CD4-positive, alpha-beta T cell treated with Interferon alpha-2 for 1 hour (primary cell): ENCODE data around the gene ELOVL3.

Source experiments
- DNase-seq, 2 donors: peaks; one replicate each; pipeline ENCODE4 v3.0.0-alpha.2; 2020 to 2022

The ELOVL3 gene

DNA sequence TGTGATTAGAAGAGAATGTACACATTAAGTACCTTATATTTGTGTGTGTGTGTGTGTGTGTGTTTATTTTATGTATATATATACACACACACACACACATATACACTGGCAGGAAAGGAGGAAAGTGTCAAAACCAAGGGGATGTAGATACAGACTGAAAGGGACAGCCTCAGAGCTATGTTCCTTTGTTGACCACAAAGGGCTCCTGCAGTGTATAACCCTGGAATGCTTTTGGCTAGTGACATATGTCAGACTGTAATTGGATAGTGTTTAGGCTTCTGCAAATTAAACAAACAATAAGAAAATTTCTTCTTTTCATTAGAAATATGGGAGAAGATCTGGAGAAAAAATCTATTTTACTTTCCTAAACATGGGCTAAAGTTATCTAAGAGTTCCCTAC, 35.1 kb downstream of the ELOVL3 start:
- no peak for DNase-seq

DNA sequence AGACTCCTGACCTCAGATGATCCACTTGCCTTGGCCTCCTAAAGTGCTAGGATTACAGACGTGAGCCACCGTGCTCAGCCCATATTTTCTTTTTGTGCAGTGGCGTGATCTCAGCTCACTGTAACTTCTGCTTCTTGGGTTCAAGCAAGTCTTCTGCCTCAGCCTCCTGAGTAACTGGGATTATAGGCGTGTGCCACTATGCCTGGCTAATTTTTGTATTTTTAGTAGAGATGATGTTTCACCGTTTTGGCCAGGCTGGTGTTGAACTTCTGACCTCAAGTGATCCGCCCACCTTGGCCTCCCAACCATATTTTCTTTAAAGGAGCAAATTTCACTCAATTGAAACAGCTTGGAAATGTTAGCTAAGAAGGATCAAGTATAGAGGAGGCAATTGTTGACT, 35.7 kb downstream of the ELOVL3 start:
- DNase-seq, result no peak

DNA sequence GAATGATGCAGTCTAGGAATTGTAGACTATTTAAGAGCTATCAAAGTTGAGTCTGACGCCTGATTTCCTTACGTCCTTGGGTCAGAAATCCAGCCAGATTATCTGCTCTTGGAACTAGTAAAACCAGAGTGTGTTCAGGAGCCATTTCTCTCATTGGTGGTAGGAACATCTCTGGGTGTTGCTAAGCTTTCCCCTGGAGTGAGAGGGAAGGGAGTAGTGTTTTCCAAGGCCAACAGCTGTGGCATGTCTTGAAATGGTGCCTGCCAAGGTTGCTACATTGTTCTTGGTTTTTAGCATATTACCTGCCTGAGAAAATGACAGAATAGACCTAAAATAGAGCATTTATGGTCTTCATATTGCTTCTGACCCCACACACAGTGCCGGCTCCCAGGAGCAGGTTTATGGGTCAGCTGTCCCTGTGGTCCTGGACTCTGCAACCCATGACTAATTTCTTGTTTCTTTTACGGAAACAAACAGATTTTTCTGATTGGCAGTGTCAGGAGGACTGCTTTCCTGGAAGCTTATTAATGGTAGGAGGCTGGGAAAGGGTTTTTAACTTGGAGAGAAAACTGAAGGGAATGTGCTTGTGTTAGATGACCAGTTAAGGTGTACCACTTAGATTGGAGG, 36.8 kb downstream of the ELOVL3 start:
- no peak for DNase-seq

DNA sequence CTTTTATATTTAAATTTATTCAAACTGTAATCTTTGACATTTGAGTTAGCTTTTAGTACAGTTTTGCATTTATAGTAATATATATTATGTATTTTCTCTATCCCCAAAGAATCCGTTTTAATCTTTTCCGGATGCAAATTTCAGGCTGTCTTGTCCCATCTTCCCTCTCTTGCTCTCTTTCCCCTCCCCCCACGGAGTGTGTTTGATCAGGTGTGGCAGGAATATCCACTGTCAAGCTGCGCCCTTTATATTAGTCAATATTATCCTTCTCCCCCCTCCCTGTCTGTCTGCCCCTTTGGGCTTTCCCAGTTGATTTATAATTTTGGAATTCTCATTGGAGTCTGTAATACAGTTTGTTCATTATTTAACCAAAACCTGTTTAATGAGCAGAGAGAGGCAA, 38.3 kb downstream of the ELOVL3 start:
- no peak for DNase-seq

DNA sequence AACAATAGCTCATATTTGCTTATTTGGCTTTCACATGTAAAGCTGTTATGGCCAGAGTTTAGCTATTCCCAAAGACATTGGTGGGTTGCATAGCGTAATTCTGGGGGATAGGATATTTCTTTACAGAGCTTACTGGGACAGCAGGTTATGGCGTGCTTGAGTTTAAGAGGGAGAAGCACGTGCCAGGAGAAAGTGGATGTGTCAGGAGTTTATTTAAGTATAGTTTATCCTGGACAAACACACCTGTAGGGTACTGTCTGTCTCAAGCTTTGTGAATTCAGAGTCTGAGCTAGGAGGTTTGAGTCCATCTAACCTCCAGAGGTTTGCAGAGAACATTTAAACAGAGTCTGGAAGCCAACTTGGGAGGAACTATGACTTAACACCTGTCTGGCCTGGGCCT, 40.6 kb downstream of the ELOVL3 start:
- no peak for DNase-seq

DNA sequence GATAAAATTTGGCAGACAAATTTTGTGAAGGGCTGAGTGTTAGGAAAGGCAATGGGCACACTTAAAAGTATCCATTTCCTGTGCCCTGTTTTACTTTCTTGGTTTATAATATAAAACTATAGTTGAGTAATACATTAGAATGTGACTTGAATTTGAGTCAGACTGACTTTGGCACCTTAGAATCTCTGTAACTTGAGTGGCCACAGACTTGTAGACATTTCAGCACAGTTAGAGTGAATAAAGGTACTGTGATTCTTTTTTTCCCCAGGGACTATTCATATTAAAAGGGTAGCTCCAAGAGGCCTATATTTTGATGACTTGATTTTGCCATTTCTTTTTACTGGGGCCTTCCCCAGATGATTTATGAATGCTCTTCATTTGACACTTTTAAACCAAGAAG, 41.6 kb downstream of the ELOVL3 start:
- DNase-seq, result no peak

DNA sequence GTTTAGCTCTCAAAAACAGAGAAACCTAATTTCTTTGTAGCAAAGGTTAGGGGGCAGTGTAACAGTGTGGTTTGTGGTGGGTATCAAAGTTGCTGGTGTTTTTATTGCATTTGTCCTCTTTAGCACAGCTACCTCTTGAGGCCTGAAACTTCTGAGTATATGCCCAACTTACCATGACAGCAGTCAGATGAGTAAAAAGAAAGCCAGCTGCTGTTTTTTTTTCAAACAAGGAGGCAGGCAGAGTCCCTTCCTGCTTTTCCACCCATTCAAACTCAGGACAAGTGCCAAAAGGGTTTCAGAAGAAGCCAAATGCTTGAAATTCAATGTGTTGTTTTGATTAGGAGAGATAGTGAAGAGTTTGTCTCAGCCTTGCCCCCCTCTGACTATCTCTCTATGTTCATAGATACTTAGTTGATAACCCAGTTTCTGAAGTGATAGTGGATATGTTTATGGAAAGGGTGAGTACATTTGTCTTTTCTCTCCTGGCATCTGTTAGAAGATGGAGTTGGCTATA, 42.3 kb downstream of the ELOVL3 start:
- DNase-seq, result no peak

DNA sequence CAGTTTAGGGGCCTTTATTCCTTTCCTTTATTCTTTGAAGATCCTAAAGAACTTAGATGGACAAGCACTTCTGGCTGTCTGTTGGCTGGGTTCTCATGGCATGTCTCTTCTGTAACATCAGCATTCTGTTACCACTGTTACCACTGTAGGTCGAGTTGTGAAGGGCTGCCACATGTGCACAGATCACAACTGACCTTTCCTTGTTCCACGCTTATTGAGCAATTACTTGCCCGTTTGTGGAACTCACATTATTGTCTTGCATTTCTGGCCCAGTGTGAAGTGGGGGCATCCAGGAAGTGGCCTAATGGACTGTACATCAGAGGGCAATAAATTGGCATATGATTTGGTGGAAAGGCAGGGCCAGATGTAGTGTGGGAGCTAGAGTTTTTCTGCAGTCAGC, 42.9 kb downstream of the ELOVL3 start:
- no peak for DNase-seq

DNA sequence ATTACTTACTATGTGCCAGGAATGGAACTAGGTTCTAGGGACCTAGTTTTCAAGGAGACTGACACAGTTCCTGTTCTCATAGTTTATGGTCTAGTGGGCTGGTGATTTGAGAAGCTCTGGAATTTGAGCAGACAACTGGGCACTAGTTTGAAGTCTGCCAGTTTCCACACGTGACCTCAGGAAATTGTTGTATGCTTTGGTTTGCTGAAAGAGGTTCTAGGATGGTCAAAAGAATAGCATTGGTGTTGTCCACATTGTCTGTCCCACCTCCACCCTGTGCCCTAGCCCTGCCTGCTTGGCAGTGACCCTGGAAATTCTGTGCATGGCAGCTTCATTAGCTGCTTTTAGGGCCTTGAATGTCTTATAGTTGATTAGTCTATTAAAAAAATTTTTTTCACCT, 48.0 kb downstream of the ELOVL3 start:
- no peak for DNase-seq

DNA sequence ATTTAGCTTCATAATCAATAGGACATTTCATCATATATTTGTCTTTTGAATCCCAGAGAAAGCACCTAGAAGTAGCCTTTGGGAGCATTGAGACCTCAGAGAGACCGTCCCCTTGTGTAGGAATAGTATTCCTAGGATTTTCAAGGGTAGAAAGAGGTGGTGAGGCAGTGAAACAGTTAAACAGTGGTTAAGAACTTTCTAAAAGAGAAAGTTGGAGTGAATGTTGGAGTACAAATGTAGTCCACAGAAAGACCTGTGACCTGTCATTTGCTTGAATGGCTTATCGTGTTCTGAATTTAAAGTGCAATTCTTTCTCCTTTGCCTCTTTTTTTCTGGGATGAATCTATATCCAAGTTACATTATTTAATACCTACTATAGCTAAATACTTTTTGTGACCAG, 49.2 kb downstream of the ELOVL3 start:
- DNase-seq, result no peak

DNA sequence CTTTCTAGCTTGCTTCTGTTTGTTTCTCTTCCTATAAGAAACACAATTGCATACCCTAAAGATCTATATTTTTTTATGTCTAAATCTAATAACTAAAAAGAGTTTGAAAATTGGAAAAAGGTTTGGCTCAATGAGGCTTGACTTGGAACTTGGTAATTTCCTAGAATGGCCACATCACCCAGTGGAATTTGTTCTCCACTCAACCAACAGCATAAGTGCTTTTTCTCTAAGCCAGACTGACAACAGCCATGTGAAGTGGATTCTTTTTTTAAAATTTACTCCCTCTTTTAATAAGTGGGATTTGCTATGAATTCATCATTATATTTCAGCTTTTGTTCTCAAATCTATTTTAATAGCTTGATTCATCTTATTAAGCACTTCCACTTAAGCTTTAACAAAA, 53.0 kb downstream of the ELOVL3 start:
- DNase-seq, result no peak
